CD4-positive, alpha-beta T cell treated with Interleukin-15 for 4 hours (primary cell): ENCODE results near the gene CYP4F11.
"Not testable (repeated sequence)": the region's sequence is repeated elsewhere in the genome, so short reads cannot be mapped to it uniquely, and the experiment has no call there.

Experiments
- DNase-seq: peaks from one replicate; pipeline ENCODE4 v3.0.0-alpha.2; 2020; ENCODE audit warnings: low spot score

The CYP4F11 gene

GRCh38 chr19:15922021-15922420 lies 12.3 kb downstream of the CYP4F11 start:
- DNase-seq = no peak

- DNase-seq = no peak
These were observed 15.1 kb downstream of the CYP4F11 start for GRCh38 chr19:15919243-15919642.

DNA sequence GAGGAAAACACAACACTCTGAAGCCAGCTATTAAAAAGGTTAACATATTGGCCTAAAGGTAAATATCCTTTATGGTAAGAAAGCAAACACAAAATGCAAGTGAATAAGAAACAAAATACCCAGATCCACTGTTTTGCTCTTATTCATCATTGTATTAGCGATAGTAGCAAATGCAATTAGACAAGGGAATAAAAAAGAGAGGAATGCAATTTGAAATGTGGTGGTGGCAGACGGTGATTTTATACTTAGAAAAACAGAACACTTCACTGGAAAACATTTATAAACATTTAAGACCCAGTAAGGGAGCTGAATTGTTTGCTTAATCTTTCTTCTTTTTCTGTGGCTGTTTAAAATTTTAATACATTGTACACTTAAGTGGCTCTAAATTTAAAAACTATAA lies 19.2 kb downstream of the CYP4F11 start:
- DNase-seq = no peak

DNA sequence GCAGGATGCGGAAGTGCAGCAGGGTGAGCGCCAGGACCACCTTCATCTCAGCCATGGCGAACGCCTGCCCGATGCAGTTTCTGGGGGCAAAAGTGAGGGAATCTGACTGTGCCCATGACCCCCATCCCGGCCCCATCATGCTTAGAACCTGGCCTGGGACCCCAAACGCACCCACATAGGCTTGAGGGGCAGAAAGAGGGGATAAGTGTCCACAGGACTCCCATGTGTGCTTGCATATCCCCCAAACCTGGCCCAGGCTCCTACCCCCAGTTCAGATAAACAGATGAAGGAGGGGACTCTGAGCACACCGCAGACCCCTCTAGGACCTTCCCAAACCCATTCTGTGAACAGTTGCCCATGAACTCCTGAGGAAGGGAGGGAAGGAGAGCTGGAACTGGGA lies 20.5 kb downstream of the CYP4F11 start:
- DNase-seq = no peak

GRCh38 chr19:15913384-15913783 lies 20.9 kb downstream of the CYP4F11 start:
- no peak for DNase-seq

- DNase-seq = no peak
These were observed 22.6 kb downstream of the CYP4F11 start for GRCh38 chr19:15911599-15912235.

GRCh38 chr19:15905026-15905425 lies 29.3 kb downstream of the CYP4F11 start:
- DNase-seq = no peak

DNA sequence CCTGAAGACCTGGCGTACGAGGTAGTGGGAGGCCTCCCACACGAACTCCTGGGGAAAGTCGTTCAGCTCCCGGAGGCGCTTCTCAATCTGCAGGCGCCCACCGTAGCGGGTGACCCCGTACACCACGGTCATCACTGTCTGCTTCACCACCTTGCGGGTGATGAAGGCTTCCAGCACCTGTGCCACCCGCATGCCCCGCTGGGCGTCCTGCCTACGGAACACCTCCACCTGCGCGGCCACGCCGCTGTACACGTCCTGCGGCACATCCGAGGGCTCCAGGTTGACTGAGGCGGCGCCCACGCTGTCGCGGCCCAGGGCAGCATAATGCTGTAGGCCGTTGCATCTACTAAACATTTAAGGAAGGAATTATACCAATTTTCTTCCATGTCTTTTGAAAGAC lies 31.4 kb downstream of the CYP4F11 start:
- not testable (repeated sequence) for DNase-seq

DNA sequence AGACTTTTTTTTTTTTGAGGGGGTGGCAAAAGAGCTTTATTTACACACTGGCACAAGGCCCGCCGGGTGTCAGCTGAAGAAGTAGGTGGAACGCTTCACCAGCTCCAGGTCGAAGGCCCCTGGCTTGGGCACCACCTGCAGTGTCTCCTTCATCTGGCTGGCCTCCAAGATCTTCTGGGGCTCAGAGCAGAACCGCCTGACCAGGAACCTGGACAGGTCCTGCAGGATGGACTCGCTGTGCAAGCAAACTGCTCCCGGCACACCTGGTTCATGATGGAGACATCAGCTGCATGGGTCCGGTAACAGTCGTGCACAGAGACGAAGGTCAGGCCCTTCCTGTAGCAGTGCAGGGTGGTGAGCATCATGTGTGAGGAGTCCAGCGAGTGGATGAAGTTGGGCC lies 32.1 kb downstream of the CYP4F11 start:
- DNase-seq = no peak

DNA sequence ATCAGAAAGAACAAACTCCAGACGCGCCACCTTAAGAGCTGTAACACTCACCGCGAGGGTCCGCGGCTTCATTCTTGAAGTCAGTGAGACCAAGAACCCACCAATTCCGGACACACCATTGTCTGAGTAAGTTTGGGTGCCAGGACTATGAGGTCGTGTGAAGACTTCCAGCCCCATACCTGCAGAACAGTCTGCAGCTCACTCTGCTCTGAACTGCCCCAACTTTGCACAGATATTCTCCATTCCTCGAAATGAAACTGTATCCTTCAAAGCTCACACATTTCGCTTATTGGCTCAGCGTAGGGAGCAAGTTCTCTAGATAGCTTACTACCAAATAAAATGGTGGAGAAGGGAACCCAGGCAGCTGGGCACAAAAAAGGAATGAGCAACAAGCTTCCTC lies 33.8 kb downstream of the CYP4F11 start:
- no peak for DNase-seq

- DNase-seq = not testable (repeated sequence)
These were observed 34.3 kb downstream of the CYP4F11 start for GRCh38 chr19:15900032-15900431.

DNA sequence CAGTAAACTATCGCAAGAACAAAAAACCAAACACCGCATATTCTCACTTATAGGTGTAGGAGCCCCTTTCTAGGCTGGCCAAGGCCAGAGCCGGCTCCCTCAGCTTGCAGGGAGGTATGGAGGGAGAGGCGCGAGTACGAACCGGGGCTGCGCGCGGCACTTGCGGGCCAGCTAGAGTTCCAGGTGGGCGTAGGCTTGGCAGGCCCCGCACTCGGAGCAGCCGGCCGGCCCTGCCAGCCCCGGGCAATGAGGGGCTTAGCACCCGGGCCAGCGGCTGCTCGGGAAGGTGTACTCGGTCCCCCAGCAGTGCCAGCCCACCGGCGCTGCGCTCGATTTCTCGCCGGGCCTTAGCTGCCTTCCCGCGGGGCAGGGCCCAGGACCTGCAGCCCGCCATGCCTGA lies 34.8 kb downstream of the CYP4F11 start:
- not testable (repeated sequence) for DNase-seq

- DNase-seq = no peak
These were observed 36.5 kb downstream of the CYP4F11 start, which contains the start of gene CYP4F2 for GRCh38 chr19:15897738-15898276. Gene CYP4F2, minus strand, starts transcription at chr19:15898074. Its CDS starts 463 bp downstream, at chr19:15897611.

DNA sequence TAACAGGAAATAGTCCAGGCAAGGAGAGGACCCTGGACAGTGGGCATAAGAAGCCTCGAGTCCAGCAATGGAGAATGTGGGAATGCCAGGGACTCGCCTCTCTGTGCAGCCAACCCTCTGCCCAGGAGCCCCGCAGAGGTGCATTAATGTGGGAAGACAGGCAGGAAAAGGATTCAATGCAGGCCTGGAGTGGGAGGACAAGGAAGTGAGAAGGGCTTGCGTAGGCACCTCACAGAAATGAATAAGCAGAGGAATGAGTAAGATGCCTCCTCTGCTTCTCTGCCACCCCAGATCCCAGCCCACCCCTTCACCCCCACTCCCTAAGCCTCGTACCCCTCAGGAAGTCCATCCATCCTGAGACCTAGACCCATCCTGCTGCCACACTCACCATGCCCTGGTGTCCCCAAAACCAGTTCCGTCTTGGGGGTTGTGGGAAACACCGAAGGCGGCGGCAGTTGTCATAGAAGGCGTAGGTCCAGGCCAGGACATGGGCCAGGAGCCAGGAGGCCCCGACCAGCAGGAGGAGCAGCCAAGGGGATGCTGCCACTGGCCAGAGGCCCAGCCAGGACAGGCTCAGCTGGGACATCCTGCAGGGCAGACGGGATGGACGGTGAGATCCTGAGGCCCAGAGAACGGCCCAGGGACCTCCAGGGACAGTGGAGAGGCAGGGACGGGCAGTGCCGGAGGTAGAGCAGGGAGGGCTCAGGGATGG lies 37.1 kb downstream of the CYP4F11 start:
- DNase-seq = no peak

DNA sequence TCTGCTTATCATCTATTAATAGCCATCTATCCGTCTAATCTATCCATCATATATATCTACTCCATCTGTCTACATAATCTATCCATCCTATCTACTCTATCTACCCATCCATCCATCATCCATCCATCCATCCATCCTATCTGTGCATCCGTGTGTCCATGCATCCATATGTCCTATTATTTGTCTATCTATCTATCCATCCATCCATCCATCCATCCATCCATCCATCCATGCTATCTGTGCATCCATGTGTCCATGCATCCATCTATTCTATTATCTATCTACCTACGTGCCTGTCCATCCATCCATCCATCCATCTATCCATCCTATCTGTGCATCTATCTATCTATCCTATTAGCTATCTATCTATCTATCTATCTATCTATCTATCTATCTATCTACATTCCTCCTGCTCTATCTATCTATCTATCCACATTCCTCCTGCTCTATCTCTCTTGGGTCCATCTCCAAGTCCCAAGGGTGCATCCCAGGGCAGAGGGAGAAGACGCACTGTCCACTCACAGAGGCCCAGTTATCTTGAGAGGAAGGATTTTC lies 38.4 kb downstream of the CYP4F11 start:
- no peak for DNase-seq

DNA sequence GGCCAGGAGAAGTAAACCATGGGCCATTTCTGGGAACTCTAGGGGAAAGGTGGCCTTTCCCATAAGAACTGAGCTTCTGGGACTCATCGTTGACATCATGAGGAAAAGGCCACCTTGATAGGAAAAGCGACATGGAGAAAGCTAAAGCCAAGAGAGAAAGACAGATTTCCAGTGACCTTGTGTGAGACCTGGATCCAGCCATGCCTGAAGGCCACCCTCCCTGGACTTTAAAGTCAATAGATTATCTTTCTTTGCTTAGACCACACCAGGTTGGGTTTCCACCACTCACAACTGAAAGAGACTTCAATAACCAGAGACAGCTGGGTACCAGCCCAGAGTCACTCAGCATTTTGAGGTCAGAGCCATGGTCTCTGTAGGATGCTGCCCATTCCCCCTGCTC lies 40.0 kb downstream of the CYP4F11 start:
- DNase-seq = no peak

GRCh38 chr19:15893477-15893876 lies 40.9 kb downstream of the CYP4F11 start:
- DNase-seq = no peak

DNA sequence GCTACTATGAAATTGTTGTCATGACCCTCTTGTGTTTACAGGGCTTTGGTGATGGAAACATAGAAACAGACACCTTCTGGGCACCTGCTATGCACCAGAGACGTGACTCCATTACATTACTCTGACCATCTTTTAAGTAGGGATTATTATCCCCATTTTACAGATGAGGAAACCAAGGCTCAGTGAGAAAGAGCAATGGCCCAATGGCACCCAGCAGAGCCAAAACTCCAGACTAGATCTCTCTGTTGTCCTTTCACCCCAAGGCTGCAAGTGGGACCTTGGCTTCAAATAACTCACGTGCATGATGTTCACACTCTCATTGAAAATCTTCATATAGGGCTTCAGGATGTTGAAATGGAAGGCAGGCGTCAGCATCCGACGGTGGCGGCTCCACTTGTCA lies 42.3 kb downstream of the CYP4F11 start:
- DNase-seq = no peak

DNA sequence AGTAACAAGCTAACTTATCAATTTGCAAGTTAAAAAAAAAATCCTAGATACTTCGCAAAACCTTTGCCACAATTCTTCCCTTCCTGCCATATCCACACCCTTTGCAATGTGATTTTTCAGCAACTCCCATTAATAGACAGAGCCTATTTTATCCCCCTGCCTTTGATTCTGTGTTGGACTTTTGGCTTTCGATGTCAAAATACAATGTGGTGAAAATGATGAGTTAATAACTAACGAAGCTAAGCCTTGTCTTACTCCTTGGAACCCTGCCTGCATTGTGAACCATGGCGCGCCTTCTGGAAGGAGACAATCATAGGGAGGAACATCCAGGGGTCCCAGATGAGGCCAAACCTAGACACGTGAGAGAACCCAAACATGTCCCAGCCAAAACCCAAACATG lies 42.9 kb downstream of the CYP4F11 start:
- DNase-seq = no peak

GRCh38 chr19:15889339-15889738 lies 45.0 kb downstream of the CYP4F11 start:
- not testable (repeated sequence) for DNase-seq

DNA sequence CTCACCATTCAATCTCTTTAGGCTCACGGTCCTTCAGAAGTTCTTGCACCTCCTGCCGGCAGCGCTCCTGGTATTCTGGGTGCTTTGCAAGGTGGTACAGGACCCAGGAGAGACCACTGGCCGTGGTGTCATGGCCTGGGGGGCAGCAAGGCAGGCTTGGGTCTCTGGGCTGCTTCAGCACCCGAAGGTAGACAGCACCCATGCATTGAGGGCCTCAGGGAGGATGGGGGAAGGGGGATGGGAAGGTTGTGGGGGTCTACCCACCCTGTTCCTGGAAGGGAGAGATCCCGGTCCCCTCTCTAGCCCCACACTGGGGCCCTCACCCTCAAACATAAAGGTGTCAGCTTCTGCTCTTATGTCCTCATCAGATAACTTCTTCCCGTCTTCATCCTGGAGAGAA lies 48.4 kb downstream of the CYP4F11 start:
- no peak for DNase-seq

GRCh38 chr19:15885167-15885566 lies 49.2 kb downstream of the CYP4F11 start:
- no peak for DNase-seq

DNA sequence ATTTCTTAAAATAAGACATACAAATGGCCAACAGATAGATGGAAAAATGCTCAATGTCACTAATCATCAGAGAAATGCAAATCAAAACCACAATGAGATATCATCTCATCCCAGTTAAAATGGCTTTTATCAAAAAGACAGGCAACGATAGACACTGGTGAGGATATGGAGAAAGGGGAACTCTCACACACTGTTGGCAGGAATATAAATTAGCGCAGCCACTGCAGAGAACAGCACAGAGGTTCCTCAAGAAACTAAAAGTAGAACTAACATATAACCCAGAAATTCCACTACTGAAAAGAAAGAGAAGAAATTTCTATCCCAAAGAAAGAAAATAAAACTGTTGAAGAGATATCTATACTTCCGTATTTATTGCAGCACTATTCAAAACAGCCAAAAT lies 51.0 kb downstream of the CYP4F11 start:
- DNase-seq = not testable (repeated sequence)
